Hair follicular keratinocyte (primary cell): ENCODE measurements around the gene SUSD3. TPM values are rescaled to one million over a fixed set of nuclear protein-coding genes. Genes with fewer than 3 reads are reported as not detected.

Source experiments
- total RNA-seq: library from RNA; depleted of rRNA; stranded (reverse); fragments of >200 nt; gene quantifications from 2 replicates; pipeline ENCODE4 v1.2.3, GENCODE V29; 2015

Gene SUSD3
- 2.1 and 3.1 TPM in 2 replicates for total RNA-seq

DNA sequence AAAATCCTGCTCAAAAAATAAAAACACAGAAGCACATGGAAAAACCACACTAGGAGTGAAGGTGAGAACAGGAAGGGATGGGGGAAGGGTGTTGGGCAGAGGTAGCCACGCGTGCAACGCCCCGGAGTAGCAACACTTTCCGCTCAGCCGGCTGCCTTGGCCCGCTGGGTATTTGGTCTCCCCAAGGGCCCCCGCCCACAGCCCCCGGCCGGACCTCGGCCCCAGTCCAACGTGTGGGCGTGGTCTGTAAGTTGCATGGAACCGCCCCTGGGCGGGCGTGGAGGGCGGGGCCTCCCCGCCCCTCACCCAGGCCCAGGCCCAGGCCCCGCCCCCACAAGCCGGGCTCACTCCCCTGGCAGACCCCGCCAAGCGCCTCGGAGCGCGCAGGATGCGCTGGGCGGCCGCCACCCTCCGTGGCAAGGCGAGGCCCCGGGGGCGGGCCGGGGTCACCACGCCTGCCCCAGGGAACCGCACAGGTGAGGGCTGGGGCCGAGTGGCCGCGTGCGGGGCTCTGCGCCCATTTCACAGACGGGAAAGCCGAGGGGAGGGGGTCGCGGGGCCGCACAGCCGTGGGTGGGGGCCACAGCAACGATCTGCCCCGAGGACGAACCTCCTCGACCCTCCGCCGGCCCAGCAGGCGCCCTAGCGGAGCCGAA is at the start of gene SUSD3:
SUSD3 (plus strand) TSS at position 347 of the 656 bp plus-strand sequence; CDS start at position 389, 42 bp downstream.

DNA sequence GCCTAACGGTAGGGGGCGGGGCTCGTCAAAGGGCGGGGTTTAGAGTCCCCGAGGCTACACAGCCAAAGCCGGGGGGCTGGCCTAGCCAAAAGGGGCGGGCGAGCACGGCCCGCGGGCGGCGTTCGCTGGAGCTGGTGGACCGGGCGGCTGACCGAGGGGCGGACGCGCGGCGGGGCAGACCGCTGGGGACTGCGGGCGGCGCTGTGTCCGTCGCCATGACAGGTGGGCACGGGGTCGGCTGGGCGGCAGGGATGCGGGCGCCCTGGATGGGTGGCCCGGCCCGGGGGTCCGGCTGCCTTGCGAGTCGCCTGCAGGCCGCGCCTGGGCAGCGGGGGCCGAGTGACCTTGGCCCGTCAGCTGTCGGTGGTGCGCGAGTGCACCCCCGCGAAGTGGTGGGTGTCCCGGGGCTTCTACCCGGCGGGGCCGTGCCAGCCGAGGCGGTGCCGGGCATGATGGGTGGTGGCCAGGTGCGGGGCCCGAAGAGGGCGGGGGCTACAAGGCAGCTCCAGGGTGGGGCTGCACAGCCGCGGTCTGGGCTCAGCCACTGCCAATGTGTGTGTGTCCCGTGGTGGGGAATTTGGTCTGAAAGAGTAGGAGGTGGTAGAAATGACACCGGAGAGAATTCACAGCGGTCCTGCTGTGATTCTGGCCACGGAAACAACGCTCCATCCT is 37.8 kb downstream of the SUSD3 start, which contains the start of gene CARD19:
CARD19 (plus strand) TSS at position 87 of the 672 bp plus-strand sequence; CDS start at position 216, 129 bp downstream.

DNA sequence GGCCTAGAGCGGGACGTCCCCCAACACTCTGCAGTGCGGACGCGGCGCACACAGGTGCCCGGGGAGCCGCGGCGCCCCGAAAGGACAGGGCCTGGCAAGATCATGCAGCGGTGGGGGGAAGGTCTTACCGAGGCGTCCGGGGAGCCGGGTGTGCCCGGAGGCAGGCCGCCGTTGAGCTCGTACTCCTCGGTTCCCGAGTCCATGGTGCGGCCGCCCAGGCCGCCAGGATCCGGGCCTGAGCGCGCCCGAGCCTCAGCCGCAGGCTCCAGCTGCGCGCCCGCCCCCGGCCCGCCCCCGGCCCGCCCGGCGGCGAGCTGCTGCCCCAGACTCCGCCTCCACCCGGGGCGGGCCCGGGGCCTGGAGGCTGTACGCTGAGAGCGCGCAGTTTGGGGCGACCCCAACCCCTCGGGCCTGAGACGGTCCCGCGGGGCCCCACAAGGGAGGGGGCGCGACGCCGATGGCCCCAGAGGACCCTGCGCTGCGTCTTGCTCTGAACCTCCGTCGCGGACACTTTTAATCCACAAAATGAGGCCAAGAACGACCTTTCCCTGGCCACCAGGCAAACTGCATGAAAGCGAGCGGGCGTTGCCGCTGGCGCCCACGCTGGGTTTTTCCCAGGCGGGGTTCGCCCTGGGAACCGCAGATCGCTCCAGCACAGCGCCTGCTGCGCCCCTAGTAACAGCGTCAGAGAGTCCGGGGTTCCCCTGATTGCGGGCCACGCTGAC is 75.7 kb downstream of the SUSD3 start, which contains the start of gene NINJ1:
NINJ1 (minus strand) TSS at position 237 of the 725 bp plus-strand sequence; CDS start at position 203, 34 bp downstream.

Other genes starting within 250 kb of the SUSD3 start
- 3.6 and 4.3 TPM in 2 replicates for gene ZNF484, start 180.7 kb upstream of the SUSD3 start, total RNA-seq
- gene FGD3, start 111.2 kb upstream of the SUSD3 start, total RNA-seq = 0.04 and 0.16 TPM in 2 replicates
- 53.7 and 76.0 TPM in 2 replicates for gene CARD19, start 37.5 kb downstream of the SUSD3 start, total RNA-seq
- gene NINJ1, start 75.5 kb downstream of the SUSD3 start, total RNA-seq = 45.6 and 51.9 TPM in 2 replicates
- not detected in 2 replicates for gene WNK2, start 125.4 kb downstream of the SUSD3 start, total RNA-seq